Measurements from ENCODE around the gene TBCA. TPM values are rescaled to one million over a fixed set of nuclear protein-coding genes. Genes with fewer than 3 reads are reported as not detected.

Gene TBCA
- 275 and 301 TPM in 2 replicates for total RNA-seq (2014; rRNA removed; shearing (Covaris generic))
- 395 and 488 TPM in 2 replicates for polyA plus RNA-seq (2015; cell fraction: cytosol; rRNA removed)
- 71.0 and 83.0 TPM in 2 replicates for polyA plus RNA-seq (2015; cell fraction: nucleus; rRNA removed)

- peak; percentile 90 for DNase-seq (ENCODE audit: low read depth, low spot score)
- in situ Hi-C loops (cut with HindIII; ENCODE audit: low pct_unique_long_range_greater_than_20kb, low sequenced_read_pairs), result no loop called here
These were observed at the start of gene TBCA for GRCh38 chr5:77775790-77776553. TSS of gene TBCA (minus strand) at chr5:77776339. CDS start at chr5:77776257, 82 bp downstream.

- no peak for DNase-seq (ENCODE audit: low read depth, low spot score)
- in situ Hi-C loops (cut with HindIII; ENCODE audit: low pct_unique_long_range_greater_than_20kb, low sequenced_read_pairs), result no loop called here
These were observed 48.8 kb upstream of the TBCA start for GRCh38 chr5:77824981-77825380.

GRCh38 chr5:77816686-77817085 is 40.5 kb upstream of the TBCA start:
- DNase-seq (ENCODE audit: low read depth, low spot score), result no peak
- in situ Hi-C loops (cut with HindIII; ENCODE audit: low pct_unique_long_range_greater_than_20kb, low sequenced_read_pairs), result no loop called here

- no peak for DNase-seq (ENCODE audit: low read depth, low spot score)
- in situ Hi-C loops (cut with HindIII; ENCODE audit: low pct_unique_long_range_greater_than_20kb, low sequenced_read_pairs), result no loop called here
These were observed 36.9 kb upstream of the TBCA start for GRCh38 chr5:77812926-77813589.

- peak; percentile 25 for DNase-seq (ENCODE audit: low read depth, low spot score)
- in situ Hi-C loops (cut with HindIII; ENCODE audit: low pct_unique_long_range_greater_than_20kb, low sequenced_read_pairs), result no loop called here
These were observed 30.2 kb upstream of the TBCA start for GRCh38 chr5:77806213-77806843.

- in situ Hi-C loops (cut with HindIII; ENCODE audit: low pct_unique_long_range_greater_than_20kb, low sequenced_read_pairs), result no loop called here
- no peak for DNase-seq (ENCODE audit: low read depth, low spot score)
These were observed 22.3 kb upstream of the TBCA start for GRCh38 chr5:77798456-77798855.

GRCh38 chr5:77797136-77797535 is 21.0 kb upstream of the TBCA start:
- DNase-seq (ENCODE audit: low read depth, low spot score), result no peak
- in situ Hi-C loops (cut with HindIII; ENCODE audit: low pct_unique_long_range_greater_than_20kb, low sequenced_read_pairs), result no loop called here

- in situ Hi-C loops (cut with HindIII; ENCODE audit: low pct_unique_long_range_greater_than_20kb, low sequenced_read_pairs), result no loop called here
- no peak for DNase-seq (ENCODE audit: low read depth, low spot score)
These were observed 19.7 kb upstream of the TBCA start for GRCh38 chr5:77795846-77796245.

GRCh38 chr5:77795268-77795667 is 19.1 kb upstream of the TBCA start:
- DNase-seq (ENCODE audit: low read depth, low spot score), result no peak
- in situ Hi-C loops (cut with HindIII; ENCODE audit: low pct_unique_long_range_greater_than_20kb, low sequenced_read_pairs), result no loop called here

GRCh38 chr5:77791926-77792325 is 15.8 kb upstream of the TBCA start:
- no peak for DNase-seq (ENCODE audit: low read depth, low spot score)
- in situ Hi-C loops (cut with HindIII; ENCODE audit: low pct_unique_long_range_greater_than_20kb, low sequenced_read_pairs), result no loop called here

- peak; percentile 50 for DNase-seq (ENCODE audit: low read depth, low spot score)
- in situ Hi-C loops (cut with HindIII; ENCODE audit: low pct_unique_long_range_greater_than_20kb, low sequenced_read_pairs), result no loop called here
These were observed 15.2 kb upstream of the TBCA start for GRCh38 chr5:77791356-77791755.

GRCh38 chr5:77785229-77785628 is 9.1 kb upstream of the TBCA start:
- in situ Hi-C loops (cut with HindIII; ENCODE audit: low pct_unique_long_range_greater_than_20kb, low sequenced_read_pairs), result no loop called here
- DNase-seq (ENCODE audit: low read depth, low spot score), result no peak

GRCh38 chr5:77784735-77785134 is 8.6 kb upstream of the TBCA start:
- no peak for DNase-seq (ENCODE audit: low read depth, low spot score)
- in situ Hi-C loops (cut with HindIII; ENCODE audit: low pct_unique_long_range_greater_than_20kb, low sequenced_read_pairs), result no loop called here

- no peak for DNase-seq (ENCODE audit: low read depth, low spot score)
- in situ Hi-C loops (cut with HindIII; ENCODE audit: low pct_unique_long_range_greater_than_20kb, low sequenced_read_pairs), result no loop called here
These were observed 4.9 kb upstream of the TBCA start for GRCh38 chr5:77781076-77781475.

- in situ Hi-C loops (cut with HindIII; ENCODE audit: low pct_unique_long_range_greater_than_20kb, low sequenced_read_pairs), result no loop called here
- DNase-seq (ENCODE audit: low read depth, low spot score), result no peak
These were observed 2.8 kb upstream of the TBCA start for GRCh38 chr5:77778881-77779438.

- DNase-seq (ENCODE audit: low read depth, low spot score), result no peak
- in situ Hi-C loops (cut with HindIII; ENCODE audit: low pct_unique_long_range_greater_than_20kb, low sequenced_read_pairs), result no loop called here
These were observed 2.3 kb upstream of the TBCA start for GRCh38 chr5:77778398-77778797.

GRCh38 chr5:77777911-77778310 is 1.8 kb upstream of the TBCA start:
- in situ Hi-C loops (cut with HindIII; ENCODE audit: low pct_unique_long_range_greater_than_20kb, low sequenced_read_pairs), result no loop called here
- DNase-seq (ENCODE audit: low read depth, low spot score), result no peak

GRCh38 chr5:77777281-77777892 is 1.2 kb upstream of the TBCA start:
- no peak for DNase-seq (ENCODE audit: low read depth, low spot score)
- in situ Hi-C loops (cut with HindIII; ENCODE audit: low pct_unique_long_range_greater_than_20kb, low sequenced_read_pairs), result no loop called here

All from SK-MEL-5 (cell line).